HG02973 (cell line): ENCODE data around the gene PARP4.
"Not testable (repeated sequence)": the region's sequence is repeated elsewhere in the genome, so short reads cannot be mapped to it uniquely, and the experiment has no call there.

Source experiments
- ATAC-seq: cut with Tn5 transposase; IDR thresholded peaks from one replicate; pipeline ENCODE4 v1.9.1; 2021; ENCODE audit warnings: moderate library complexity; ENCODE audit not compliant: unreplicated experiment

Gene PARP4

GRCh38 chr13:24506283-24506682 is 6.3 kb downstream of the PARP4 start:
- not testable (repeated sequence) for ATAC-seq

GRCh38 chr13:24505756-24506155 is 6.8 kb downstream of the PARP4 start:
- ATAC-seq: no peak

GRCh38 chr13:24505256-24505655 is 7.3 kb downstream of the PARP4 start:
- ATAC-seq: no peak

GRCh38 chr13:24503379-24503696 is 9.2 kb downstream of the PARP4 start:
- ATAC-seq: no peak

- ATAC-seq: no peak
Measured at GRCh38 chr13:24502533-24503378, 9.8 kb downstream of the PARP4 start.

GRCh38 chr13:24500977-24501376 is 11.6 kb downstream of the PARP4 start:
- no peak for ATAC-seq

- ATAC-seq: no peak
Measured at GRCh38 chr13:24497742-24498141, 14.8 kb downstream of the PARP4 start.

GRCh38 chr13:24496295-24496694 is 16.3 kb downstream of the PARP4 start:
- ATAC-seq: not testable (repeated sequence)

GRCh38 chr13:24495151-24495729 is 17.3 kb downstream of the PARP4 start:
- no peak for ATAC-seq

GRCh38 chr13:24493356-24493755 is 19.2 kb downstream of the PARP4 start:
- no peak for ATAC-seq

GRCh38 chr13:24491845-24492244 is 20.7 kb downstream of the PARP4 start:
- no peak for ATAC-seq

GRCh38 chr13:24489721-24490120 is 22.9 kb downstream of the PARP4 start:
- no peak for ATAC-seq

GRCh38 chr13:24488092-24488491 is 24.5 kb downstream of the PARP4 start:
- not testable (repeated sequence) for ATAC-seq

- not testable (repeated sequence) for ATAC-seq
Measured at GRCh38 chr13:24486017-24486657, 26.4 kb downstream of the PARP4 start.

- no peak for ATAC-seq
Measured at GRCh38 chr13:24473686-24474085, 38.9 kb downstream of the PARP4 start.

GRCh38 chr13:24472129-24472528 is 40.4 kb downstream of the PARP4 start:
- not testable (repeated sequence) for ATAC-seq

GRCh38 chr13:24463078-24463477 is 49.5 kb downstream of the PARP4 start:
- ATAC-seq: no peak

- no peak for ATAC-seq
Measured at GRCh38 chr13:24460256-24460655, 52.3 kb downstream of the PARP4 start.

- no peak for ATAC-seq
Measured at GRCh38 chr13:24459726-24460125, 52.9 kb downstream of the PARP4 start.

GRCh38 chr13:24459234-24459633 is 53.3 kb downstream of the PARP4 start:
- peak; percentile 65 for ATAC-seq

GRCh38 chr13:24458736-24459135 is 53.8 kb downstream of the PARP4 start:
- ATAC-seq: no peak

GRCh38 chr13:24456396-24456795 is 56.2 kb downstream of the PARP4 start:
- no peak for ATAC-seq
